ENCODE measurements around the gene MACROH2A1.
A peak's percentile ranks its signal among the peaks of the same experiment; 100 is the strongest.

MACROH2A1 gene

DNA sequence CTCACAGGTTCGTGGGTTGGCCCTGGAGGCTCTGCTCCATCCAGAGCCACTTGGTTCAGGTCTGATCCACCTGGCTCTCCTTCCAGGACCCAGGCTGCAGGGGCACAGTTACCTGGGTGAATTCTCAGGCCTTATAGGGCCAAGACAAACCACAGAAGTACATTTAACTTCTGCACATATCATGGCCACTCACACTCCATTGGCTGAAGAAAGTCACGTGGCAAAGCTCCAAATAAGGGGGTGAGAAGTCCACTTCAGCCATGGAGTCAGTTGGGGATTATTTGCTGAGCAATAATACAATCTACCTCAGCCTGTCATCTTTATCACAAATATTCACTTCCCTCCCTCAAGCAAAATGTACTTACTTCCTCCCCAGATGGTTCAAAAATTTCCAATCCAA lies 83.6 kb downstream of the MACROH2A1 start:
- DNase-seq (ENCODE audit: low spot score): no peak

DNA sequence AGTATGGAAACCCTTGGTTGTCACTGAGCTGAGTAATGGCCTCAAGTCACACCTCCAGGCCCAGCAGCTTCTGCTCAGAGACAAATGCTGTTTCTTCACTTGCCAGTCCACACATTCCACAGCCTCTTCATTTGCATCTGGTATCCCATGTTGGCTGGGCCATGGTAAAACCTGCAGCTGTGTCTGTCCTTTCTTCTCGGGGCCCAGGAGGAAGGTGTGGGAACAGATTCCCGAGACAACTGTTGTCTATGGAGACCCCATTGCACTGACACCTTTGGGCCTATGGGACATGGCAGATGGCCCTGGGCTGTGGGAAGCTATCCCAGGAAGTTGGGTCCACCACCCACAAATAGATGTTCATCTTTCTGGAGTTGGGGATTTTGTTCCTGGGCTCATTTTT lies 85.1 kb downstream of the MACROH2A1 start:
- DNase-seq (ENCODE audit: low spot score): no peak

DNA sequence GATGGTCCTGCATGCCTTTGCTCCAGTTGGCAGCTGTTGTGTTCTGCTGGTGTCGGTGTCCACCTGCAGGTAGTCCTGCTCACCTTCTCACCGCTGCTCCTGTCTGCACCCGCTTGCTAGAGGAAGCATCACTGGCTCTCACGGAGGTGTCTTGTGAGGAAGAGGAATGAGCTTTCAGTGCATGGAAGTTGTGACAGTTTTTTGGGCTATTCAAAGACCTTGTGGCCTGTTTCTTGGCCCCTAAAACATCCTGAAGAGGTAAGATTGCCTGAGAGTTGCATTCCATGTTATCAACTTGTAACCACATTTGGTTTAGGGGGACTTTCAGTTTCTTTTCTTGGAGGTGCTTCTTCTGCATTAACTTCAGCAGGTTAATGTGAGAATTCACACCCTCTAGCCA lies 85.6 kb downstream of the MACROH2A1 start:
- no peak for DNase-seq (ENCODE audit: low spot score)

DNA sequence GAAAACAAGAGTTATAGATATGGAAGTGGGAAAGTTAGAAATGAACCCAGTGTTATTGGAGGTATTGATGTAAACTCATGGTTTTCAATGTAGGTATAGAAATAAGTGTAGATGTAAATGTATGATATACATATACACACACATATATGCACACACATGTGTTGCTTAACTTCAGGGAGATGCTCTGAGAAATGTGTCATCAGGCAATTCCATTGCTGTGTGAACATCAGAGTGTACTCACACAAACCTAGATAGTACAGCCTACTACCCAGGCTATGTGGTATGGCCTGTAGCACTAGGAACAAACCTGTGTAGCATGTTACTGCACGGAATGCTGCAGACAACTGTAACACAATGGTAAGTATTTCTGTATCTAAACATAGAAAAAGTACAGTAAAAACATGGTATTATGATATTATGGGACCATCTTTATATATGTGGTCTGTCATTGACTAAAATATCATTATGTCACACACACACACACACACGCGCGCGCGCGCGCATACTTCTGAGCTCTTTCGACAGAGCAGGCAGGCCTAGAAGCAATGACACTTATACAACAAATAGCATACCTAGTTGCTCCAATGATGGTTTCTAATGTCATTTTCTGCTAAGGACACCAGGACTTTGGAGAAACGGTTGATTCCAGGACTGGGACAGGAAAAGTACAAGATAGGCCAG lies 86.6 kb downstream of the MACROH2A1 start:
- no peak for DNase-seq (ENCODE audit: low spot score)

DNA sequence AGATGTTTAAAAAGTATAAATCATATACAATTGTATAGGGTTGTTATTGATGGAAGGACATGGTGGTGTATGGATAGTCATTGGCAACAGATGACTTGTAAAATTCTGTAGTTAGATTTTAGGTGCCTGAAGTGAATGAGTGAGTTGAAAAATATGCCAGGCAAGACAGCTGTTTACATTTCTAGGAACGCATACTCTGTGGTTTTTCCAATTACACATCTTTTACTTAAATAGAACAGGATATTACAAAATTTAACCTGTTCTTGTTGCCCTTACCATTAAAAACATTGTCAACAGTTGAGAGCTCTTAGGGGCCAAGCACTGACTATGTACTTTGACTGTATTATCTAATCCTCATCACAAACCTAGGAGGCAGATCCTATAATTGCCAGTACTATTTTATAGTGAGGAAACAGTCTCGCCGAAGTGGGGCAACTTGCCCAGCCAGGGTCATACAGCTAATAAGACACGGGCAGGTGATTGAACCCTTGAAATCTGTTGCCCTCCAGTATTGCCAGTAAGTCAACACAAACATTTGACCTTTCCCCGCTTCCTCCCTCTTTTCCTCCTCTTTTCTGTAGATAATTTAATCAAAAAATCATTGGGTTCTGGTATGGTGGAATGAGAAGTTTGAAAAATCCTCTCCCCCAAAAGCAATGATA lies 88.6 kb downstream of the MACROH2A1 start:
- peak; percentile 64 for DNase-seq (ENCODE audit: low spot score)

DNA sequence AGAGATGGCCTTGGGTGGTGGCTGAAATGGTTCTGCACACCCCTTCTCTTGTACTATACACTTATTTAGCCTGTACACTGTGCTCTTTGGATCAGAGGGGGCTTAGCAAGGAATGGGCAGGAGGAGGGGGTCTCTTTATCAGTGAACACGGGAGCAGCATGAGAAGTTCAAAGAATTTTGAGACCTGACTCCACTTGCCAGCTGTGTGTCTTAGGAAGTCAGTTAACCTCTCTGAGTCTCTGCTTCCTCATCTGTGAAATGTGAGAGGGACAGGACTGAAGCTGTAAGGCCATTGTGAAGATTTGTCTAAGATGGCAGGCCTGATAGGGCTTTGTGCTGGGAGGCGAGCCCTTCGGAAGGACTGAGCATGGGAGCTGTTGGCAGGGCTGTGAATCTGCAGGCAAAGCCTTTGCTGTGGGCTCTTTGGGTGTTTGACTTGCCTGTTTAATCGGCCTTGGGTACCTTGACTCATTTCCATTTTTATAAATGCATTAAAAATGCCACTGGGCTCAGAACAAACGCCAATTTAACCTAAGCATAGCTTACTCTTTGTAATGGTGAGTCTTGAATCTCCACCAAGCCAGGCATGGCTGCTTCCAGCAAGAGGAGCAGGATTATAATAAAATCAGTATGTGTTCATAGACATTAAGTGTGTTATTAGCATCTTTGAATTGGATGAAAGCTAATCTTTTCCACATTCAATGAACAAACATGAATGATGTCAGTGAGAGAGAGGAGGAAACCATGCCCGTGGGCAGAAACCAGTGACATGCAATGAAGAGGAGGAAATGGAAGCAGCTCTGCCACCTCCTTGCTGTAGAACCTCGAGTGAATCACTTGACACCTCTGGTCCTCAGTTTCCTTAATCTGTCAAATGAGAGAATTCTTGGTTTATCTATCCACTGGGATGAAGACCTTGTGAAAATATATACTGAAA lies 89.4 kb downstream of the MACROH2A1 start:
- DNase-seq (ENCODE audit: low spot score): no peak

DNA sequence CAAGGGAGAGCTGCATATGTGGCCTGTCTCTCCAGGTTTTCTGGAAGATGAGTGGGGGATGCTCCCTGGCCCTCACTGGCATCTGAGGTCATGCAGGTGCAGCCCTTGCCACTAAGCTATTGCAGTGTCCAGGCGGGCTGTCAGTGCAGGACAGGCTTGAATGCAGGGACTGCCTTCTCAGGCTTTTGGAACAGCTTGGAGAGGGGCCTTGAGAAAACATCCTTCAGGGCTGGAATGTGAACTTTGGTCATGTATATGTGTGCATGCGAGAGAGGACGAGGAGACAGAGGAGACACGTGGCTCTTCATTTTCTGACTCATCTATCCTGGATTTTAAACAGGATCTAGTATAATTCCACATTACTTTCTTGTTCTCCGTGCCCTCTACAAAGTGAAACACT lies 90.3 kb downstream of the MACROH2A1 start:
- DNase-seq (ENCODE audit: low spot score): peak; percentile 67

DNA sequence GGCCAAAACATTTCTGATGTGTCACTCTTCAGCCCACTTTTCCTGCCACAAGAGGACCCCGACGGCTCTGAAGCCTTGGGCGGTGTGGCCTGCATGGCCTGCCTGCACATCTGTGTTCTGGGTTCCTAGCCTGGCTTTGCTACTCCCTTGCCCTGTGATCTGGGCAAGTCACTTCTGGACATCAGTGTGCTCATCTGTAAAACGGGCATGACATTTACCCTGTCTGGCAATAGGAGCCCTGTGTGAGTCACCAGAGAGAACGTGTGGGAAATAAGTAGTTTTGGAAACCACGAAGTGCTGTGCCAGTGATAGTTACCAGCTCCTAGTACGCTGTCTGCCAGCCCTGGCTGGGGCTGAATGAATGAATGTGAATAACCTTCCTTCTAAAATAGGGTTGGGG lies 90.8 kb downstream of the MACROH2A1 start:
- no peak for DNase-seq (ENCODE audit: low spot score)

DNA sequence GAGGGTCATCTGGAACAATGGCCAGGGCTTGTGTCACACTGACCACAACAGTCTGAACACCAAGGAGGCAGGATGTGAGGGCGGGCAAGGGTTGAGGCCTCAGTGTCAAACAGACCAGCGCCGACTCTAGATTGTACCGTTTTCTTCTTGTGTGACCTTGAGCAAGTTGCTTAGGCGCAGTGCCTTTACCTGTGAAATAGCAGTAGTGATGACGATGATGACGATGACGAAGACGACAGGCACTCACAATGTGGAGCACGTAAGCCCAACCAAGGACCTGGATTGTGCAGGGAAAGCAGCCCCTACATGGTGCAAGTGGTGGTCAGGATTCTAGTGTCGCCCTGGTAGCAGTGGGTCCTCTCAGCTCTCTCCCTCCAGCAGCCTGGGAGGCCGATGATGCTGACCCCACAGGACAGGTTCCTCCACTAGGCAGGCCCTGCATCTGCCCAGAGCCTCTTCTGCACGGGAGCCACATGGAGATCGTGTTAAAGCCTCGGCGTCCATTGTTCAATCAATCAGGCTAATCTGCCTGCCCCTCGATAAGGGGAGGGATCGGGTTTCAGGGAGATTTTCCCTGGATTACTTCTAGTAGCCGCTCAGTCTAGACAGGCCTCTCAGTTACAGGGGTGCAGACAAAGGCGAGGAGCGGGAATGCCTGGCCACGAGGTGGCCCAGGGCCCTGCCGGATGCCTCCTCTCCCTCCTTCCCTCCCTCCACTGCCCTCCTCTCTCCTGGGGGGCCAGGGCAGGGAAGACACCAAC lies 91.7 kb downstream of the MACROH2A1 start:
- no peak for DNase-seq (ENCODE audit: low spot score)

DNA sequence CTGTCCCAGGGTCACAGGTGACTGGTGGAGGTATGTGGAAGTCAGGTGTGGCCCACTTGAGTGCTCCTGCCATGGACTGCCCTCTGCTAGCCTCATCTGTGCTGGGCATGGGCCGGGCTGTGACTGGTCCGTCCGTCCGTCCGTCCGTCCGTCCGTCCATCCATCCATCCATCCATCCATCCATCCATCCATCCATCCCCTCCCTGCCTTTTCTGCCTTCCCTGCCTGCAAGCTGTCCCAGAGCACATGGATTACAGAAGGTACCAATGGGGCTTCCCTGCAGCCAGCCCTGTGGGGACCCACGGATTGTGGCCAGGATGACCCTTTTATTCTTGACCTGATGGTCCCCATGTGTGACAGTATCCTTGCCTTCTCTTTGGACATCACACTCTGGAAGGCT lies 92.5 kb downstream of the MACROH2A1 start:
- no peak for DNase-seq (ENCODE audit: low spot score)

DNA sequence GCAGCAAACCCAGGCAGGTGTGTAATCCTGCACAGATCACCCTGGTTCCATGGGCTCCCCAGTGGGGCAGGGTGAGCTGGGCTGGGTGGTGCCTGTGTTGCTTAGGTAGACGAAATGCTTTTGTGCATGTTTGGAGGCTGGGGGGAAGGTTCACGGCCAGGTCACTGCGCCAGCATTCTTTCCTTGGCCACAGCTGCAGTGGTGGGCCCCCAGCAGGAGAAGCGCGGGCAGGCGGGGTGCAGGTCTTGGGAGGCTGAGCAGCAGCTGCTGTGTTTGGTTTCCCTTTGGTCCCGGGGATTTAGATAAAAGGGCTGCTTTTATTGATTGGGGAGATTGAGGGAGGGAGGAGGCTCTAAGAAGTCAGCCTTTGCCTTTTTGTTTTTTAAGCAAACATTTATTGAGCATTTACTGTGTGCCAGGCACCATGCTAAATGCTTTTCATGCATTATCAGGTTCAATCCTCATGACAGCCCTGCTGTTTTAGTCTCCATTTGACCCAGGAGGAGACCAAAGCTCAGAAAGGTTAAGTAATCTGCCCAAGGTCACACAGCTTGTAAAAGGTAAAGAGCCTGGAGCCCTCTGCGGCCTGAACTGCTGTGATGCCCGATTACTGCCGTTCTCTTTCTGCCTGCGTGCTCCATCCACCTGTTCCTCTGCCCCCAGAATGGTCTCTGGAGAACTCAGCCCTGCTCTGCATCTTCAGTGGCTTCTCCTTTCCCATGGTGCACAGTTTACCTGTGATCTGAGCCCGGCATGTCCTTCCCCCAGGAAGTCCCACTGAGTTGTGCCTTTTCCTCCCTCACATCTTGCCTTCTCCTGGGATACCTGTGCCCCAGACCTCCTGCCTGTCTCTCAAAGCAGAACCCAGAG lies 94.4 kb downstream of the MACROH2A1 start:
- no peak for DNase-seq (ENCODE audit: low spot score)

DNA sequence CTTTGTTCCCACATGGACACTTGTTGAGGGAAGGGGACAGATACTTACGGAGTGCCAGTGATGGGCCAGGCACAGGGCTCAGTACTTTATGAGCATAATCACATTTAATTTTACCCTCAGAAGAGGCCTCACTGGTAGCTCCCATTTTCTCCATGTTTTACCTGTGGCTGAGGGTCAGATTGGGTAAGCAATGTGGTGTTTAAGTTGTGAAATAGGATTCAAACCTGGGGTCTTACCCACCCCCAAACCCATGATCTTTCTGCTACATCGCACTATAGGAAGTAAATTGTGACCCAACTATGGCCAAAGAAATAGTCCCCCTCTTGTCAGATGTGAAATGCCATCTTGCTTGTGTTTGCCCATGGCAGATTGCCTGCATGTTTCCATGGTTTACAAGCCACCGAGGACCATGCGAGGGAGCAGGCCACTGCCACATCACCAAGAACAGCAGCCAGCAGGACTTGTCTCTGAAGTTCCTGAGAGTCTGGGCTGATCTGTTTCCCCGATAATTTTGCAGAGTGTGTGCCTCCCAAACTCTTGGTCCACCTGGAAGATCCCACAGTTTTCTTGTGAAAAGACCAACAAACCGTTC lies 95.4 kb downstream of the MACROH2A1 start:
- no peak for DNase-seq (ENCODE audit: low spot score)

DNA sequence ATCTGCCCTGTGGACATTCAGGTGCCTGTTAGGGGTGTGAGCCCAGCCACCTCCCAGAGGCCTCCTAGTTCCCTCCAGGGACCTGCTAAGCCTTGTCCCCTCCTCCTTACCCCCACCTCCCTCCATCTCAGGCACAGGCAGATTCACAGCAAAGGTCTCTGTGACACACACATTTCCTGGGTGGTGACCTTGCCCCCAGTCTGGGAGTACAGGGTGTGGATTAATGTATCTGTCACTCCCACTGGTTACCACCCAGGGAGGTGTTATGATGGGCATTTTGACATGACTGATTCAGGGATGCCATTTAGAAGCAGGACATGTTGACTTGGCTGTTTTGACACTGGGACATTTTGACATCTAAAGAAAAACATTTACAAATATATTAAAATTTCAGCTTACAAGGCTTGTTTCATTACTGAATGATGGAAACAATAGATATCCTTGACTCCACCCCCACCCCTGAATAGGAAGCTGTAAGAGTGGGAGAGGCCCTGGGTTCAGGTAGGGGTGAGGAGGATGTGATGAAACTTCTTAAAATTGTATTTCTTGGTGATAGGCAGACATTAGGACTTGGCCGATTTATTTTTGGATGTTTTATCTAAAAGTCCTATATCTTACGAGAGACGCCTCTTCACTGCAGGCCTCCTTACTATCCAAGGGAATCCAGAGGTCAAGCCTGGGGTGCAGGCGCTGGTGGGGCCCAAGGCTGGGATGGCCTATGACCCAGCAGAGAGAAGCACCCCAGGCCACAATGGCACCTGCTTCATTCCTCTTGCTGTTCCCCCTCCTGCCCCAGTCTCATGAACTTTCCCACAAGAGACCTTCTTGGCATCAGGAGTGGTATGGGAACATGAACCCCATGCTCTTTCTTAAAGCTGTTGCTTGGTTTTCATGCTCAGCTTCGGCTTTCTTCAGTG lies 101.9 kb downstream of the MACROH2A1 start:
- DNase-seq (ENCODE audit: low spot score): no peak

DNA sequence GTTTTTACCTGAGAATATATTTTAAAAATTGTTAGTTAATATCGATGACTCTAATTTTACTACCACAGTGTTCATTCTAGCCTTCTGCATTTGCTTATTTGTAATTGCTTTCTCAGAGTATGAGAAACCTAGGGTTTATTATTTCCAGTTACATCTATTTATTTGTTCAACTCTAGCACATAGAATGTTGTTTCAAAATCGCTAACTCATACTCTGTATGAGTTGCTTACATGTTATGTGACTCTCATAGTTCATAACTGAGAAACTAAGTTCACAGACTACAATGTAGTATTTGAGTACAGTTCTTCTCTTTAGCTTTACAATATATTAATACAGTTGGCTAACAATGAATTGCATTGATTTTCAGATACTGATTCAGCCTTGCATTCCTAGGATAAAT lies 103.2 kb downstream of the MACROH2A1 start:
- no peak for DNase-seq (ENCODE audit: low spot score)

DNA sequence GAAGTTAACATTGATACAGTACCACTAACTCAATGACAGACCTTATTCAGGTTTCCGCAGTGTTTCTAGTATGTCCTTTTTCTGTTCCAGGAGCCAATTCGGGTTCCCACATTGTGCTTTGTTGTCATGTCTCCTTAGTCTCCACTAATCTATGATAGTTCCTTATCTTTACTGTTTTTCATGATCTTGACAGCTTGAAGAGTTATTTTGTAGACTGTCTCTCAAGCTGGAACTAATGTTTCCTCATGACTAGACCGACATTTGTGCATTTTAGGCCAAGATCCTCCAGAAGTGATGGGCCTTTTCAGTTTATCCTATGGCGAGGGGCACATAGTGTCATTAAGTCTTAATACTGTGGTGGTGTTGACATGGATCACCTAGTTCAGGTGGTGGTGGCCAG lies 104.2 kb downstream of the MACROH2A1 start:
- DNase-seq (ENCODE audit: low spot score): no peak

DNA sequence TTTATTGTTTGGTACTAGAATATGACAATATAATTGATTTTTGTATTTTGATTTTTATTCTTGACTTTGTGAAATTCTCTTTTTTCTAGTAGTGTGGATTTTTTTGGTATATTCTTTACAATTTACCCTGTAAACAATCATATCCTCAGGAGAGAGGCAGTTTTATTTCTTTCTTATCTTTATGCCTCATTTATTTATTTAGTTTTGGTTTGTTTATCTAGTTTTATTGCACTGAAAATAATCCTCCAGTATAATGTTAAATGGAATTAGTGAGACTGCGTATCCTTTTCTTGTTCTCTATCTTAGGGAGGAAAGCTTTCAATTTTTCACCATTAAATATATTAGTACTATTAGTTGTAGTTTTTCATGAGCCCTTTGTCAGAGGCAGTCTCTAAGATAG lies 109.4 kb downstream of the MACROH2A1 start:
- no peak for DNase-seq (ENCODE audit: low spot score)

DNA sequence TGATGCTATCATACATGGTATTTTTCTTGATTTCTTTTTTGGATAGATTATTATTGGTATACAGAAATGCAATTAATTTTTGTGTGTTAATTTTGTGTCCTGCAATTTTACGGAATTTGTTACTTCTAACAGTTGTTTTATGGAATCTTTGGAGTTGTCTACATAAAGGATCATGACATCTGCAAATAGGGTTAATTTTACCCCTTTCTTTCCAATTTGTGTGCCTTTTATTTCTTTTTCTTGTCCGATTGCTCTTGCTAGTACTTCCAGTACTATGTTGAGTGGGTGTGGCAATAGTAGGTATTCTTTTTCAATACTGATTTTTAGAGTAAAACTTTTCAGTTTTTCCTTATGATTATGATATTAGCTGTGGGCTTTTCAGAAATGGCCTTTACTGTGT lies 111.5 kb downstream of the MACROH2A1 start:
- DNase-seq (ENCODE audit: low spot score): no peak

Measured in AG08396 (cell line).